ENCODE results near the gene PTPRN2.

PTPRN2 gene

DNA sequence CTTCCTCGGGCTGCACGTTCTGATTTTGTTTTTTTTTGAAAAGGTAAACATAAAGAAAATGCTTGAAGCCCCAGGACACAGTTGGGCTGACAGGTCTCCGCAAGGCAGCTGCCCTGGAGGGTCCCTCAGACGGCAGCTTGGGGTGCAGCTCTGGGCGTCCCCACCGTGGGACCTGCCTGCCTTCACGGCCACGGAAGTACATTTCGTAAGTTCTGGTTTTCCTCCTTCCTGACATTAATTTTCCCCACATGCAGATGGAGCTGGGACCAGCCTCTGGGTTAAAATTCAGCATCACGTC lies 759.8 kb downstream of the PTPRN2 start:
- no peak for DNase-seq

DNA sequence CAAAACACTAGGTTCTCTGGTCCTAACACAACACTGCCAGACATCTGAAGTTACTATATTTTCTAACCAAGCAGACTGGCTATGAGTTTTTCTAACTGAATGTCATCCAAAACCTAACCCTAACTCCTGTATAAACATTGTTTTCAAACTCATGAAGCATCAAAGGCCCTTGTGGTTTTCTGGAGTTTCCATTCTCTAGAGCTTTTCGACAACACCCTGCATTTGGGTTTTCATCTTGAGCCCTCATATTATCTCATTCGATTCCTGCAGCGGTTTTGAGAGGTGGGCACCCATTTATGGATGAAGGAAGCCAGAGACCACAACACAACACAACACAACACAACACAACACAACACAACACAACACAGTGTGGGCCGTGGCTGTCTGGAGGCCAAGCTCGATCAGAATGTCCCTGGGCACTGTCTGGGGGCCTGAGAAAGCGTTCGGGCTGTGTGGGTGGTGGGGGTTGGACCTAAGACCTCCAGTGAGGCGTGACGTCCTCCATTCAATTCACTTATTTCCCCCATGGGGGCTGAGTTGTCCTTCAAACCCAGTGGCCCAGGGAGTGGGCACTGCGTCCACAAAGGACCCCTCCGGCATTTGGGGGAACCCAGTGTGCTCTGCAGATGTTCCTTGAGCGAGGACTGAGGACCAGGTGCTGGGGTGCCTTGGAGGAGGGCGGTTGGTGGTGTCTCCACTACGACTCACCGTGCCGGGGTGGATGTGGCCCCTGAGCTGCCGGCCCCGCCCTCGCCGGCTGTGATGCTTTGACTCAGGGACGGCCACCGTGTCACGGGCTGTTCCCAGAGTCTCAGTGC lies 760.4 kb downstream of the PTPRN2 start:
- no peak for DNase-seq

DNA sequence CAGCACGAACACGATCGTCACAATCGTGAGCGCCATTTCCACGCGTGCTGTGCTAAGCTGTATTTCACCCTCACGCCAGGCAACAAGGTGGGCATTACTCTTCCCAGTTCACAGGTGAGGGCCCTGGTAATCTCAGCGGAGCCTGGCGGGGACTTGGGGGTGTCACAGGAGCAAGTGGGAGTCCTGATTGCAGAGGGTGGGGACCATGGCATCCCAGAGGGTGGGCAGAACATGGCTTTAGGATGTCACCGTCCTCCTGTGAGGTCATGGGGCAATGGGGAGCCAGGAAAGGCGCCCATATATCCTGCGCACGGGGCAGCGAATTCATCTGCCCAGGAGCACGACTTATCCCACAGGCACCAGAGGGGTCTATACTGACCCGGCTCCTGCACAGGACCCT lies 761.1 kb downstream of the PTPRN2 start:
- no peak for DNase-seq

DNA sequence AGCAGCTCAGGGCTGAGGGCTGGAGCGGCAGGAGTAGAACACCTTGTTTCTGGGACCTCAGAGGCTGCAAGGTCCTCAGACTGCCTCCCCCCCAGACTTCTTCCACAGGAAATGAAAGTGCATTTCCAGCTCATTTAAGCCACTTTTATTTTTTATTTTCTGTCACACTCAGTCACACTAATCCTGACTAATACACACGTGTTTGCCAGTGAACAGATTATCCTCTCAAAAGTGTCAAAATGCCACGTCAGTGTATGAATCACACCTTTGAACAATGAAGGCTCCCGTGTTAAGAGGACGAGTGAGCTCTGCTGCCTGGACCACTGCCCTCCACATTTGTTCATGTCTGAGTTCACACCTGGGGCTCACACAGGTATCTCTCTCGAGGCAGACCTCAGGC lies 762.3 kb downstream of the PTPRN2 start:
- no peak for DNase-seq

DNA sequence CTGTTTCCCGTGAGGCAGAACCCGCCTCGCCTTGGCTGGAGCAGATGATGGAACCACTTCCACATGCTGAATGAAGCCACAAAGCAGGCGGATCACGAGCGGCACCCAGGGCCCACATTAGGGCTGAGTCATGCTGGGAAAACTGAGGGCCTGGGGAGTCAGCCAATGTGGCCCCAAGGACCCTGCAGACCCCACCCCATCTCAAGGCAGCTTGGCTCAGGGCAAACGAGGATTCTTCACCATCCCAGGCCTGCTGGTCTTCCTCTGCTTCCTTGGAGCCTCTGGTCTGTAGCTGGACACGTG lies 762.9 kb downstream of the PTPRN2 start:
- no peak for DNase-seq

DNA sequence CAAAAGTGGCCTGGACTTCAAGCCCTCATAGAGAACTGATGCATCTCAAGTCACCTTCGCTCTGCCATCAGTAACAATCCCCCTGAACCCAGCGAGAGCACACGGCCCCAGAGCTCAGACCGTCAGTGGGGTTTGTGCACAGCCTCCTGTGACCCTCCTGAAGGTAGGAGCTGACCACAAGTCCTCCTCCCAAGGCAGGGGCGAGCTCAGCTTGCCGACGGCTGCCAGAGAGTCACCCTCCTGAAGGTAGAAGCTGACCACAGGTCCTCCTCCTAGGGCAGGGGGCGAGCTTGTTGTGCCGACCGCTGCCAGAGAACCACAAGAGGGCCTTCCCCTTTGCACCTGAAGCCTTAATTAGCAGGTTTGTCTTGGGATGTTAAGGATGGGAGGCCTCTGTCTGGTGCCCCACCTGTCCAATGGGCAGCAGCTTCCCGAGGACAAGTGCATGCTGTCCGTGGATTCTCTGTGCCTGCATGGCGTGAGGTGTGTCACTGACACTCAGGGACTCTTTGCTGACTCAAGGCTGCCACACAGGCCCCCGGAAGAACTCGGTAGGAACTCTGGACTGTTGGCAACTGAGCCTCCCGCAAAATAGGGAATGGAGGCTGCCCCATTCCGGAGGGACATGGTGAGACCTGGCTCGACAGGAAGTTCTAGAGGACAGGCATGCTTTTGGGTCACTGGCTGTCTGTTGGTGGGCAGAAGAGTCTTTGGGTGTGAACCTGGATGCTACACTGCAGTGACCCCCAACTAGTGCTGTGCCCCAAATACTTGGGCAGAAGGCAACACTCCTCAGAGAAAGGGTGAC lies 763.4 kb downstream of the PTPRN2 start:
- DNase-seq: no peak

DNA sequence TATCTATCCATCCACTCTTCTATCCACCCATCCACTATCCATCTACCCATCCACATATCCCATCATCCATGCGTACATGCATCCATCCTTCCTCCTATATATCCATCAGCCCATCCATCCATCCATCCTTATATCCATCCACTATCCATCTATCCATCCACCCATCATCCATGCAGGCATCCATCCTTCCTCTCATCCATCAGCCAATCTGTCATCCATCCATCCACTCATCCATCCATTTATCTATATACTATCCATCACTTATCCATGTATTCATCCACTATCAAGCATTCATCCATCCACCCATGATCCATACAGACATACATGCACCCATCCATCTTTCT lies 765.0 kb downstream of the PTPRN2 start:
- DNase-seq: no peak

DNA sequence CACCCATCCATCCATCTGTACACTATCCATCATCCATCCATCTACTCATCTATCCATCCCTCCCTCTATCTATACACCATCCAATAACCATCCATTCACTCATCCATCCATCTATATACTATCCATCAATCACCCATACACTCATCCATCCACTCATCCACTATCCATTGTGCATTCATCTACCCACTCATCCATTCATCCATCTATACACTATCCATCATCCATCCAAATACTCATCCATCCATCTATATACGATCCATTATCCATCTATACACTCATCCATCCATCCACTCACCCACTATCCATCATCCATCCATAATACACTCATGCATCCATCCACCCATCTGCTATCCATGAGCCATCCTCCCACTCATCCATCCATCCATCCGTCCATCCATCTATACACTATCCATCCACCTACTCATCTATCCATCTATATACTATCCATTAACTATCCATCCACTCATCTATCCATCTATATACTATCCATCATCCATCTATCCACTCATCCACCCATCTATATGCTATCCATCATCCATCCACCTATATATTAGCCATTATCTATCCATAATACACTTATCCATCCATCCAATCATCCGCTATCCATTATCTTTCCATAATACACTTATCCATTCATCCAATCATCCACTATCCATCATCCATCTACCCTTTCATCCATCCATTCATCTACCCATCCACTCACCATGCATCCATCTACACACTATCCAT lies 765.5 kb downstream of the PTPRN2 start:
- DNase-seq: no peak

DNA sequence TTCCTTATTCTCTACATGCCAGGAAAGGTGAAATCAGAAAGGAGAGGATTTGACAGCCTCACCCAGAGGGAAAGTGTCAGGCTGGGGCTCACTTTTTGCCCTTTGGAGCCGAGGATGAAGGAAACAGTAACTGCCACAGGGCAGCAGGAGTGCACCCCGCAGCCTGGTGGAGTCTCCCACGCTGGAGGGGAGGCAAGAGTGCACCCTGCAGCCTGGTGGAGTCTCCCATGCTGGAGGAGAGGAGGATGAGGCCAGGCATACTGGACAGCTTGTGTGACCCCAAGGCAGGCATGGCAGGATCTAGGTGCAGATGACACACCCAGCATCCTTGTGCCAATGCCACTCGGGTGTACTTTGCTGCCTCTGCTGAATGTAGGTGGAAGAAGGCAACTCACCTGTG lies 766.8 kb downstream of the PTPRN2 start:
- no peak for DNase-seq

DNA sequence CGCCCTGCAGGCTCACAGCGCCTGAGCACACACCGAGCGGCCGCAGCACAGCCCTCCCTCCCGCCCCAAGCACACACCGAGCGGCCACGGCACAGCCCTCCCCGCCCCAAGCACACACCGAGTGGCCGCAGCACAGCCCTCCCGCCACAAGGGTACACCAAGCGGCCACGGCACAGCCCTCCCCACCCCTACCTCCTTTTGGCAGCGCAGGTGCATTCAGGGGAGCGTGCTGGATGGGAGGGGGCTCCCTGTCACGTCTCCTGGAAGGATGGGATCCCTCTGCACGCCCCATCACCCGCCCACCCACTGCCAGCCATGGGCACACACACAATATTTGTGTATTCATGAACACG lies 768.2 kb downstream of the PTPRN2 start:
- no peak for DNase-seq

DNA sequence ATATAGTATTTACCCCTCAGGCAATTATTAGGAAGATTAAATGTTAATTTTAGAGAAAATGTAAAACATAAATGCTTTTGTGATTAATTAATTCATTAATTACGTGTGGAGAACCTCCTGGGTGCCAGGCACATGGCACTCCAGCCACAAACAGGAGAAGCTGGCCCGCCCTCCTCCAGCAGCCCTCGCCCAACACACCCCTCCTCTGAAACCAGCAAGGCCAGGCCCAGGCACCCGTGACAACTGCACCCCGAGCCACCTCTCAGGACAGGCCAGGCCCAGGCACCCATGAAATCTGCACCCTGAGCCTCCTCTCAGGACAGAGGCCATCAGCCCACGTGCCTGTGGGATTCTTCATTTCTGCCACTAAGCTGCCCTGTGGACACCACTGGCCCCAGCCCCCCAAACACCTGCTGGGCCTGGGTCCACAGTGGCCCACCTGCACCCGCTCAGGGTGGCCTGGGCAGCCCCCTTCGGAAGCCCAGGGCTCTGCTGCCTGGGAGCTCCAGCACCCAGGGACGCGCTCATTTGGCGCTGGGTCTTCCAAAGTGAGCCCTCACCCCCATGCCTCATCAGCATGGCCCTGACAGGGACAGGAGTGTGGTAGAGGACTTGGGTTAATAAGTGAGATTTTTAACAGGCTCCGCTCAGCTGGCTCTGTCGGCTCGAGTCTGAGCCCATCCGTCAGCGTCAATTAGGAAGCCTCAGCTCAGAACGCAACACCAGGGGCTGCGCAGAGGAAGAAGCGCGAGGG lies 768.7 kb downstream of the PTPRN2 start:
- DNase-seq: no peak

DNA sequence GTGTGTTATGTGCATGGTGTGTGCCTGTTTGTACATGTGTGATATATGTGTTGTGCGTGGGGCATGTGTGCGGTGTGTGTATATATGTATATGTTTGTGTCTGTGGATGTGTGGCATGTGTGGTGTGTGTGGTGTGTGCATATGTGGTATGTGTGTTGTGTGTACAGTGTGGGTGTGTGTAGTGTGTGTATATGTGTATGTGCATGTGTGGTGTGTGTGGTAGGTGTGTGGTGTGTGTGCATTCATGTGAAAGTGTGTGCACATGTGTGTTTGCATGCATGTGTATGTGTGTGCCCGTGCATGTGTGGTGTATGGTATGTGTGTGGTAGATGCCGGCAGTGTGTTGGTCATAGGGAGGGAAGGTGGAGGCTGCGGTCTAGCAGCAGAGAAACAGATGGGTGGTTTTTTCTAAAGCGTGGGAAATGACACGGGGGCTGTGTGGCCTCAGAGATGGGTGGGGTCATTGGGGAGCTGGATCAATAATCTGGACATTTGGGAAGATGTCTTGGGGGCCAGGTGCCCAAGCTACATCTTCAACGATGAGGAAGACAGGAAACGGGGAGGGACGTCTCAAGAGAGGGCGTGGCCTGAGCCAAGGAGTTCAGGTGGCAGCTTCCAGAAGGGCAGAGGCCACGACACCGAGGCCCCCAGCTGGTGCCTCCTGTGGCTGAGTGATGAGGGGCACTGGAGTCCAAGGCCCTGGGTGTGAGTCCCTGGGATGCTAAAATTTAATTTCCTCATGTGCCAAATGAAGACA lies 769.5 kb downstream of the PTPRN2 start:
- no peak for DNase-seq

DNA sequence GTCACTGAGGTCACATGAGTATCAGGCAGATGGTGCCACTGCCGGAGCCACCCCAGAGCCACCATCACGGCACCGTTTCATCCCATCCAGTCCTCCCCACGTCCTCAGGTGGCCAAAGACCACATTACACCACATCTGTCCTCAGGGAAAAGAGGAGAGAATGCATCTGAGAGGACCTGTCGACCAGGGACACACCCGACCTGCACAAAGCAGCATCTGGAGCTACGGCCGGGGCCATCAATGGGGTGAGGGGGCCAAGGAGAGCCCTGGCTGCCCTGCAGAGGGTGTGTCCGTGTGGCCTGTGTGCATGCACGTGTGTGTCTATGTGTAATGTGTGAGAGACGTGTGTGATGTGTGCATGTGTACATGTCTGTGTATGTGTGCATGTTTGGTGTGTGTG lies 770.2 kb downstream of the PTPRN2 start:
- DNase-seq: no peak

DNA sequence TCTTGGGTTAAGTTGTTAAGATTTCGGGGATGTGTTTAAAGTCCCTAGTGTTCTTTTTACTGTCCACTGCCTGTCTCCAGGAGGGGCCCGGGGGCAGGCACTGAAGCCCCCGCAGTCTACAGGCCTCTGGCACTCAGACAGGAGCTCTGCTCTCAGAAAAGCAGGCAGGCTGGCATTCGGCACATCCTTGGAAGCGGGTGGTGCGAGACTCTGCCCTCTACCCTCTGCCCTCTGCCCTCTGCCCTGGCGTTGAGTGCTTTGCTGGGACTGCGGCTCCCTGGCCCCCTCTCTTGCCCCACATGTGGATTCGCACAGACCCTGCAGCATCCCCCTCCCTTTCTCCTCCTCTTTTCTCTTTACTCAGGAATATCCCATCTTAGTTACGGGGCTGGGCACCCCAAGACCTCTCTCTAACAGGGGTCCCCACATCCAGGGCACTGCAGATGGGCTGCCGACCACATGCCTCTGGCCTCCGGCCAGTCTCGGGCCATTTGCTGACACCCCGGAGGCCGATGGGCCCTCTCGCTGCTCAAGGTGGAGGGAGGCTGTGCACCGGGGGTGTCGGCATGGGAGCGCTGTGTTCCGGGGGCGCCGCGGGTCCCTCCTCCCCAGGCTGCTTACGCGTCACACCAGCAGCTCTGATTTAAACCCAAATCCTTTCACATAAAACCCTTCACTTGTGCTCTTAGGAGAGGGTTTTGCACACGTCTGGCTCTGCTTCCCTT lies 770.9 kb downstream of the PTPRN2 start:
- no peak for DNase-seq

DNA sequence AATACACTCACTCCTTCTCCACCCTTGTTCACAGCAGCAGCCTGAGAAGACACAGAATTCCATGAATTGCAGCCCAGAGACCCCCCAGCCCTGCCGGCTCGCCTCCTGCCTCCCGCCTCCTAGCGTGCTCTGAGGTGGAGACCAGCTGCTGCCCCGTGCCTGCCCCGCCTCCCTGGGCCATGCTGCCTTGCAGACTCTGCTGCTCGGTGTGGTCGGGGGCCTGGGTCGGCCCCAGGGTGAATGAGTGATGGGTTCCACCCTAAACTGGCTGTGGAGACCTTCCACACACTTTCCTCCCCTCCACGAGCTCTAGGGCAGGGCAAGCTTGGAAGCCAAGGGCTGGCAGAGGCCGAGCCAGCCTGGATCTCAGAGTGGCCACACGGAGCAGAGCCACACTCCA lies 771.5 kb downstream of the PTPRN2 start:
- no peak for DNase-seq

DNA sequence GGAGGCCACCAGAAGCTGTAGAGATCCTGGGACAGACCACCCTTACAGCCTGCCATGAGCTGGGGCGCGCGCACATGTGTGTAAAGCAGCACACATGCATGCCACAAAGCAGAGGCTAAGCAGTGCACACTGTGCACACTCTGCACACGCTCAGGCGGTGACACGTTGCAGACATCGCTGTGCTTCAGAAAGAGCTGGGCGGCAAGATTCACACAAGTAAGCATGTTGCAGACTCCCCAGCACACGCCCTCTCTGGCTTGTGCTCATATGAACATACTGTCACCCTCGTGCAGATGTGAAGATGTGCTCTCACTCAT lies 772.0 kb downstream of the PTPRN2 start:
- no peak for DNase-seq

DNA sequence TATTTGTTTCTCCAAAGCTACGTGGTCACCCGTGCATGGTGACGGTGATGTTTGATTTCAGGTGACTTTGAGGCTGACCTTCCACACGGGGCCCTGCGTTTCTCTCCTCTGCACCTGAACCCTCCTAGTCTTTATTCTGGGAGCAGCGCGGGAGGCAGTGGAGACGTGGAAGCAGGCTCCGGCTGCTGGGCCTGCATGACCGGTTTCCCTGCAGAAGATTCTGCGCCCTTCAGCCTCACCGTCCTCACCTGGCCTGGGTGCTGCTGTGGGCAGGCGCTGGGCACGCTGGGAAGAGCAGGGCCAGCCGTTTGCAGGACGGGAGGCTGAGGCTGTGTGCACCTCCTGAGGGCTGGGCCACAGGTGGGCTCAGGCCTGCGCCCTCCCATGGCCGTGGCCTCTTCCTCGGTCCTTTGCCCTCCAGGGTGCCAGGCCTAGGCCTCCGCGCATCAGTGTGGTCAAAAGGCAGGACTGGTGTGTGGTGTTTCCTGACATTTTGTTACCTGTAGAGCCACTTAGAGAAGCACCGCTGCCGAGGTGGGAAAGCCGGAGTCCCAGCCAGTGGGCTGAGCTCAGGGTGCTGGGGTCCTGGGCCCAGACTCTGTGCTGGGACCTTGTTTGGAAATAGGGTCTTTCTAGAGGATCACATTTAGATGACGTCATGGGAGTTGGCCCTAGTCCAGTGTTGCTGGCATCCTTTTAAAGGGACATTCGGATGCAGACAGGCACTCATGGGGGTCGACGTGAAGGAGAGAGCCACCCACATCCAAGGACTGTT lies 772.5 kb downstream of the PTPRN2 start:
- no peak for DNase-seq

DNA sequence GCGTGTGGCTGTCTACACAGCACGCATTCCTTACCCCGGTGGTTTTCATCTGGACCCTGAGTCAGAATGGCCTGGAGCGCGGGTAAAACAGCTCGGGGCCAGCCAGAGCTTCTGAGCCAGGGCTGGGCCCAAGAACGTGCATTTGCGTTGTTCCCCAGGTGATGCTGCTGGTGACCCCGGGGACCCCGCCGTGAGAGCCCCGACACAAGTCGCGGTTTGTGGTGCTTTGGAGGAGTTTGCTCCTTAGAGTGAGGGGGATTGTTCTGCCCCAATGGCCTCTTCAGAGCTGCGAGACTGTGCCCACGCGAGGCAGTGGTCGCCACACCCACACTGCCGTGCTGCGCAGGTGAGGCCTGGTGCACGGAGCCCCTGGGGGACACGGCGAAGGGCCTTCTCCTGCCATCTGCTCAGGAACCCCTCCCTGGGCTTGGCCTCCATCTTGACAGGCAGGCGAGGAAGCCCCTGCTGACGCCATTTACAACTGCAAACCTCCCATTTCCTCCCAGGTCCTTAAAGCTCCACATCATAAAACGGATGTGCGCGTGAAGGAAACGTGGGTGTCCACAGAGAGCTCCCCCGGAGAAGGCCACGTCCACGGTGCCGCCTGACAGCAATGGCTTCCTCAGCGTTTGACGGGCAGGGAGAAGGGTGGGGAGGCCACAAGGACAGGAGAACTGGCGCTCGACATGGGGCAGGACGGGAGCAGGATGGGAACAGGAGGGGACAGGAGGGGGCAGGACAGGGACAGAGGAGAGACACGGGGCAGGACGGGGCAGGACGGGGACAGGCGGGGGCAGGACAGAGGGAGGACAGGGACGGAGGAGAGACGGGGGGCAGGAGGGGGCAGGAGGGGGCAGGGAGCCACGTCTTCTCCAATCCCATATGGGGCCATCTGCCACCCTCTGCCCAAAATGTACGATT lies 773.6 kb downstream of the PTPRN2 start:
- no peak for DNase-seq

DNA sequence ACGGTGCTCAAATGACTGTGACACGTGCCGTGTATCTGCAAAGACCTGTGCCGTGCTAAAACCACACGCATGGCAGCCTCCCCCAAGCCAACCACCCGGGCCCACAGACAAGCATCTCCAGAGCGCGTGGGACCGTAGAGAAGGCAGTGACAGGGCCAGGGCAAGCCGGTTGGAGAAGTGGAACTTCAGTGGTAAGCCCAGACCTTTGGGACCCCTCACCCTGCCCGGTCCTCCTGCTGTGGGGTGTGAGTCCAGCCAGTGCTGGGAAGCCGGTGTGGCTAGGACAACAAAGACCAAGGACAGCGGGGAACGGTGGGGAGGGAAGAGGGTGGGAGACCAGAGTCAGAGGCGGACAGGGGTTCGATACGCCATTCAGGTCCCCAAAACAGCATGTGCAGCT lies 774.6 kb downstream of the PTPRN2 start:
- no peak for DNase-seq

DNA sequence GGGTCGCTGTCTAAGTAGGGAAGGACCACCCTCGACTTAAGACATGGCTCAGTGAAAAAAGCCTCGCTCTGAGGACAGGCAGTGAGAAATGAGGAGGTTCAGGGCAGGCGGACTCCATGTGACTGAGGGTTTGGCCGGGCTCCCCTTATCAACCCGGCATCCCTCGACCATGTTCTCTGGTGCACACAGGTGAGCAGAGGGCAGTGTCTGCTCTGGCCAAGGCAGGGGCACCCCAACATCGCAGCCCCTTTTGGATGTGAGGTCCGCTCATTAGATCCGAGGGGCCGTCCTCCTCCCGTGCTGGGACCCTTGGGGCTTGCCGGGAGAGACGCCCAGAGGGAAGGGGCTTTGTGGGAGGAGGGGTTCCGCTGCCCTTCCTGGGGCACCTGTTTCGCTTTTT lies 775.7 kb downstream of the PTPRN2 start:
- DNase-seq: no peak
